OCI-LY3 (cell line): Measurements from ENCODE around the gene ETV1.

Experiments used
- H2AFZ ChIP-seq: fragments of 200-600, 300-600 bp; shearing (Covaris generic); 2 replicates; pipeline ENCODE4 v1.6.0; 2014; ENCODE audit warnings: antibody characterized with exemption, low read depth, low read length
- H3K27ac ChIP-seq: fragments of 200-600, 300-600 bp; sonication (generic); 2 replicates; pipeline ENCODE4 v1.5.1; 2014; ENCODE audit warnings: mild to moderate bottlenecking, low read length, moderate library complexity, mixed read lengths
- H3K27me3 ChIP-seq: fragments of 200-600, 300-600 bp; sonication (generic); 2 replicates; pipeline ENCODE4 v1.6.1; 2014; ENCODE audit warnings: low read depth, low read length, mixed read lengths
- H3K36me3 ChIP-seq: fragments of 200-600, 300-600 bp; sonication (generic); replicated peaks from 2 replicates; pipeline ENCODE3; 2014; ENCODE audit warnings: low read depth, low read length, mixed read lengths
- H3K4me1 ChIP-seq: fragments of 300-600, 200-600 bp; sonication (generic); 2 replicates; pipeline ENCODE4 v1.6.1; 2014; ENCODE audit warnings: low read length, mixed read lengths
- H3K4me2 ChIP-seq: fragments of 200-600, 300-600 bp; sonication (generic); 2 replicates; pipeline ENCODE4 v1.6.1; 2014; ENCODE audit warnings: low read length, mixed read lengths
- H3K4me3 ChIP-seq: fragments of 300-600, 200-600 bp; sonication (generic); 2 replicates; pipeline ENCODE4 v1.5.1; 2014; ENCODE audit warnings: antibody characterized with exemption, mild to moderate bottlenecking, low read length, moderate library complexity
- H3K79me2 ChIP-seq: fragments of 300-600, 200-600 bp; shearing (Covaris generic); 2 replicates; pipeline ENCODE4 v1.6.1; 2014; ENCODE audit warnings: mild to moderate bottlenecking, low read length, mixed read lengths
- H3K9ac ChIP-seq: fragments of 300-600, 200-600 bp; shearing (Covaris generic); 2 replicates; pipeline ENCODE4 v1.6.0; 2014; ENCODE audit warnings: mild to moderate bottlenecking, low read length, moderate library complexity
- H3K9me3 ChIP-seq: fragments of 200-600, 300-600 bp; shearing (Covaris generic); 2 replicates; pipeline ENCODE4 v1.6.1; 2014; ENCODE audit warnings: low read length, mixed read lengths; ENCODE audit not compliant: insufficient read depth
- H4K20me1 ChIP-seq: fragments of 200-600, 300-600 bp; sonication (generic); 2 replicates; pipeline ENCODE4 v1.6.1; 2016; ENCODE audit warnings: low read length, mixed read lengths; ENCODE audit not compliant: insufficient read depth
- CTCF ChIP-seq: fragments of 200-600, 300-600 bp; sonication (generic); IDR thresholded peaks from 2 replicates; pipeline ENCODE4 v1.5.1; 2014; ENCODE audit warnings: antibody characterized with exemption, low read length, low read depth
- EZH2phosphoT487 ChIP-seq: fragments of 200-600 bp; shearing (Covaris generic); IDR thresholded peaks from 2 replicates; pipeline ENCODE4 v1.6.1; 2018; ENCODE audit warnings: antibody characterized with exemption, mixed run types, low read depth

Gene ETV1

GRCh38 chr7:13897819-13898218 is 91.6 kb downstream of the ETV1 start:
- Histone ChIP-seq H3K4me2 (no peak overlapping the region), H3K9me3 (no peaks in the 10 kb centered on the region), H2AFZ (no peak overlapping the region), H4K20me1 (no peaks in the 10 kb centered on the region), H3K9ac (no peak overlapping the region), H3K79me2 (no peaks in the 10 kb centered on the region), H3K4me1 (no peaks in the 10 kb centered on the region), H3K27ac (no peak overlapping the region), H3K27me3 (no peaks in the 10 kb centered on the region), H3K4me3 (no peak overlapping the region), H3K36me3 (no peaks in the 10 kb centered on the region)
- TF ChIP-seq EZH2phosphoT487 = no peak
- no peak for TF ChIP-seq CTCF

- Histone ChIP-seq H3K36me3 (no peaks in the 10 kb centered on the region), H3K27me3 (no peaks in the 10 kb centered on the region), H4K20me1 (no peaks in the 10 kb centered on the region), H3K27ac (no peak overlapping the region), H3K9me3 (no peaks in the 10 kb centered on the region), H3K4me2 (no peak overlapping the region), H3K4me3 (no peak overlapping the region), H3K9ac (no peak overlapping the region), H3K4me1 (no peaks in the 10 kb centered on the region), H3K79me2 (no peaks in the 10 kb centered on the region), H2AFZ (no peak overlapping the region)
- TF ChIP-seq EZH2phosphoT487 (no peak), CTCF (peak; percentile 9; the same call in 1 of the 2 replicates)
Measured at GRCh38 chr7:13894954-13895353, 94.5 kb downstream of the ETV1 start.

- Histone ChIP-seq H3K27me3 (no peaks in the 10 kb centered on the region), H3K27ac (no peak overlapping the region), H3K36me3 (no peaks in the 10 kb centered on the region), H3K9me3 (no peaks in the 10 kb centered on the region), H3K79me2 (no peaks in the 10 kb centered on the region), H3K4me2 (no peak overlapping the region), H3K4me3 (no peak overlapping the region), H3K9ac (no peak overlapping the region), H3K4me1 (no peaks in the 10 kb centered on the region), H2AFZ (no peak overlapping the region), H4K20me1 (no peaks in the 10 kb centered on the region)
- TF ChIP-seq EZH2phosphoT487 (no peak), CTCF (no peak)
Measured at GRCh38 chr7:13894377-13894776, 95.1 kb downstream of the ETV1 start.

- TF ChIP-seq EZH2phosphoT487 (no peak), CTCF (no peak)
- no peak overlapping the region for H2AFZ ChIP-seq
Measured at GRCh38 chr7:13890793-13891192, 98.7 kb downstream of the ETV1 start.

More at GRCh38 chr7:13890793-13891192, 98.7 kb downstream of the ETV1 start:
- Histone ChIP-seq H3K27ac (no peak overlapping the region), H3K4me2 (no peak overlapping the region), H3K27me3 (no peaks in the 10 kb centered on the region), H3K9me3 (no peaks in the 10 kb centered on the region), H3K79me2 (no peaks in the 10 kb centered on the region), H4K20me1 (no peaks in the 10 kb centered on the region), H3K9ac (no peak overlapping the region), H3K36me3 (no peaks in the 10 kb centered on the region), H3K4me1 (no peaks in the 10 kb centered on the region), H3K4me3 (no peak overlapping the region)
